H1 (cell line): ENCODE results near the gene TTC36. TPM values are rescaled to one million over a fixed set of nuclear protein-coding genes. Genes with fewer than 3 reads are reported as not detected.

ENCODE experiments used
- CTCF ChIA-PET: fragments of 300-600 bp; sonication (Branson Sonifier 250); formaldehyde crosslinking; loops from one replicate; lab custom pipeline; 2021; ENCODE audit not compliant: partially characterized antibody; lab: Charles Lee
- POLR2A ChIA-PET: fragments of 300-600 bp; sonication (Branson Sonifier 250); formaldehyde crosslinking; loops from one replicate; lab custom pipeline; 2021; ENCODE audit warnings: inconsistent platforms; ENCODE audit not compliant: partially characterized antibody; lab: Charles Lee
- DNase-seq, 2 experiments: peaks; one replicate each; pipeline versions ENCODE4 v3.0.0 to v3.0.0-alpha.2; 2010 to 2022; ENCODE audit warnings: low spot score in 2 of 2, low read depth in 1 of 2, mixed read lengths in 1 of 2
- FAIRE-seq: peaks from 2 replicates; lab custom pipeline; 2011; peaks lifted over from hg19 to GRCh38; lab: Jason Lieb, UNC
- H2AFZ ChIP-seq: 2 replicates; pipeline ENCODE4 v1.8.1; 2012; ENCODE audit warnings: low read length, inconsistent platforms
- H2AK5ac ChIP-seq: 2 replicates; pipeline ENCODE4 v1.6.1; 2013; ENCODE audit warnings: low read depth, low read length
- H2BK120ac ChIP-seq: replicated peaks from 2 replicates; pipeline ENCODE3; 2013; ENCODE audit warnings: low read depth, low read length, inconsistent platforms
- H2BK12ac ChIP-seq: 2 replicates; pipeline ENCODE4 v1.6.1; 2013; ENCODE audit warnings: low read depth, low read length
- H2BK15ac ChIP-seq: 2 replicates; pipeline ENCODE4 v1.6.1; 2013; ENCODE audit warnings: low read length
- H2BK20ac ChIP-seq: 2 replicates; pipeline ENCODE4 v1.6.1; 2013; ENCODE audit warnings: low read length
- H2BK5ac ChIP-seq: 2 replicates; pipeline ENCODE4 v1.6.1; 2013; ENCODE audit warnings: low read depth, low read length
- H3K14ac ChIP-seq: 2 replicates; pipeline ENCODE4 v1.6.1; 2013; ENCODE audit warnings: inconsistent platforms; ENCODE audit not compliant: insufficient read length
- H3K18ac ChIP-seq: 2 replicates; pipeline ENCODE4 v1.6.1; 2013; ENCODE audit warnings: low read length; ENCODE audit errors: extremely low read depth
- H3K23ac ChIP-seq: 2 replicates; pipeline ENCODE4 v1.6.1; 2013; ENCODE audit warnings: inconsistent platforms; ENCODE audit not compliant: insufficient read length
- H3K23me2 ChIP-seq: 2 replicates; pipeline ENCODE4 v1.6.1; 2013; ENCODE audit warnings: low read depth, low read length
- H3K27ac ChIP-seq: 2 replicates; pipeline ENCODE4 v1.6.1; 2011; ENCODE audit warnings: low read depth, low read length, inconsistent platforms
- H3K27me3 ChIP-seq, 4 experiments: replicated peaks in 1 of 4; 1 replicate in 1 of 4; 2 replicates in 3 of 4; pipeline versions ENCODE4 v1.6.1 to v1.8.1; 2011 to 2013; ENCODE audit warnings: low read length in 3 of 4, mild to moderate bottlenecking in 3 of 4, inconsistent platforms in 2 of 4, mixed read lengths in 2 of 4, moderate library complexity in 1 of 4; ENCODE audit not compliant: control insufficient read depth in 3 of 4, insufficient read depth in 3 of 4; ENCODE audit errors: extremely low read depth in 1 of 4
- H3K36me3 ChIP-seq, 4 experiments: 2 replicates each; pipeline versions ENCODE4 v1.6.1 to v1.8.1; 2011 to 2013; ENCODE audit warnings: mild to moderate bottlenecking in 4 of 4, low read length in 3 of 4, moderate library complexity in 2 of 4, control low read depth in 1 of 4, inconsistent platforms in 1 of 4; ENCODE audit not compliant: insufficient read depth in 4 of 4, control insufficient read depth in 2 of 4
- H3K4ac ChIP-seq: replicated peaks from 2 replicates; pipeline ENCODE3; 2013; ENCODE audit warnings: low read length, low read depth, mixed read lengths, inconsistent platforms; ENCODE audit not compliant: insufficient read length
- H3K4me1 ChIP-seq, 4 experiments: replicated peaks in 1 of 4; 1 replicate in 1 of 4; 2 replicates in 3 of 4; pipeline versions ENCODE4 v1.6.1 to v1.8.1; 2011 to 2013; ENCODE audit warnings: low read length in 3 of 4, inconsistent platforms in 2 of 4, mixed read lengths in 1 of 4; ENCODE audit not compliant: insufficient read depth in 4 of 4, control insufficient read depth in 3 of 4
- H3K4me2 ChIP-seq, 2 experiments: 2 replicates each; pipeline versions ENCODE4 v1.6.1 to v1.8.1; 2011 to 2013; ENCODE audit warnings: low read depth in 2 of 2, low read length in 2 of 2, control low read depth in 1 of 2, inconsistent platforms in 1 of 2, mild to moderate bottlenecking in 1 of 2; ENCODE audit not compliant: insufficient read depth in 1 of 2
- H3K4me3 ChIP-seq, 4 experiments: fragments of 200-600, 300-600 bp in 1 of 4; sonication (generic), shearing (Covaris generic), sonication (Bioruptor Twin) in 1 of 4; 2 replicates each; pipeline versions ENCODE4 v1.5.1 to v1.8.1; 2011 to 2016; ENCODE audit warnings: low read length in 4 of 4, low read depth in 3 of 4, control low read depth in 2 of 4, inconsistent platforms in 2 of 4, mild to moderate bottlenecking in 2 of 4, mixed read lengths in 1 of 4, moderate library complexity in 1 of 4; ENCODE audit not compliant: insufficient read depth in 2 of 4; ENCODE audit errors: extremely low read depth in 1 of 4
- H3K56ac ChIP-seq: replicated peaks from 2 replicates; pipeline ENCODE3; 2013; ENCODE audit warnings: low read depth, mild to moderate bottlenecking, mixed read lengths, low read length, inconsistent platforms; ENCODE audit not compliant: insufficient read length
- H3K79me1 ChIP-seq: 2 replicates; pipeline ENCODE4 v1.6.1; 2013; ENCODE audit warnings: low read depth, low read length, control low read depth
- H3K79me2 ChIP-seq, 2 experiments: 2 replicates each; pipeline versions ENCODE4 v1.6.1 to v1.8.1; 2012 to 2013; ENCODE audit warnings: low read length in 2 of 2, mild to moderate bottlenecking in 2 of 2, inconsistent platforms in 1 of 2; ENCODE audit not compliant: insufficient read depth in 2 of 2, control insufficient read depth in 1 of 2
- H3K9ac ChIP-seq, 4 experiments: replicated peaks in 1 of 4; 1 replicate in 1 of 4; 2 replicates in 3 of 4; pipeline versions ENCODE4 v1.6.1 to v1.8.1; 2011 to 2013; ENCODE audit warnings: low read depth in 3 of 4, low read length in 3 of 4, control low read depth in 2 of 4, mild to moderate bottlenecking in 2 of 4, moderate library complexity in 2 of 4, inconsistent platforms in 1 of 4; ENCODE audit errors: extremely low read depth in 1 of 4
- H3K9me3 ChIP-seq, 2 experiments: 2 replicates each; pipeline versions ENCODE4 v1.6.1 to v1.8.1; 2012 to 2013; ENCODE audit warnings: mild to moderate bottlenecking in 2 of 2, moderate library complexity in 2 of 2, control low read depth in 1 of 2, inconsistent platforms in 1 of 2, low read depth in 1 of 2, low read length in 1 of 2, mixed read lengths in 1 of 2; ENCODE audit not compliant: insufficient read depth in 2 of 2
- H4K20me1 ChIP-seq, 2 experiments: replicated peaks in 1 of 2; 2 replicates each; pipeline versions ENCODE3 to v1.8.1; 2011 to 2013; ENCODE audit warnings: inconsistent platforms in 2 of 2, low read length in 2 of 2, mild to moderate bottlenecking in 1 of 2; ENCODE audit not compliant: insufficient read depth in 2 of 2, control insufficient read depth in 1 of 2
- H4K5ac ChIP-seq: 2 replicates; pipeline ENCODE4 v1.6.1; 2013; ENCODE audit warnings: low read length, low read depth, mixed read lengths, inconsistent platforms; ENCODE audit not compliant: insufficient read length
- H4K8ac ChIP-seq: 2 replicates; pipeline ENCODE4 v1.8.0; 2013; ENCODE audit warnings: mild to moderate bottlenecking, moderate library complexity, low read length, inconsistent platforms; ENCODE audit not compliant: insufficient read depth; ENCODE audit errors: extremely low read depth
- H4K91ac ChIP-seq: replicated peaks from 2 replicates; pipeline ENCODE3; 2013; ENCODE audit warnings: low read length, mixed read lengths, inconsistent platforms; ENCODE audit not compliant: insufficient read length
- CEBPB ChIP-seq: IDR thresholded peaks from 2 replicates; pipeline ENCODE4 v1.6.1; 2012; ENCODE audit warnings: low read depth, low read length
- CTBP2 ChIP-seq: IDR thresholded peaks from 2 replicates; pipeline ENCODE4 v1.7.0; 2011; ENCODE audit warnings: borderline replicate concordance, mild to moderate bottlenecking, moderate library complexity, mixed read lengths, low read length; ENCODE audit not compliant: insufficient read depth, insufficient read length
- MAFK ChIP-seq: IDR thresholded peaks from 2 replicates; pipeline ENCODE4 v1.6.1; 2012; ENCODE audit warnings: low read depth, mild to moderate bottlenecking, improper control_type of control experiment, low read length
- NANOG ChIP-seq: IDR thresholded peaks from 2 replicates; pipeline ENCODE4 v1.6.1; 2011; ENCODE audit warnings: low read length, low read depth, mild to moderate bottlenecking, inconsistent platforms; ENCODE audit not compliant: insufficient read depth, poor library complexity, severe bottlenecking
- PHF8 ChIP-seq: fragments of 200-600 bp; sonication (generic); conservative IDR thresholded peaks from 2 replicates; pipeline ENCODE4 v1.7.1; 2012; ENCODE audit warnings: low read depth, mild to moderate bottlenecking, inconsistent platforms, low read length, moderate library complexity
- POU5F1 ChIP-seq: IDR thresholded peaks from 2 replicates; pipeline ENCODE4 v1.6.1; 2011; ENCODE audit warnings: low read depth, mild to moderate bottlenecking, low read length, moderate library complexity
- RBBP5 ChIP-seq: IDR thresholded peaks from 2 replicates; pipeline ENCODE4 v1.7.1; 2012; ENCODE audit warnings: low read depth, mild to moderate bottlenecking, inconsistent platforms, low read length, moderate library complexity, borderline replicate concordance
- RFX5 ChIP-seq: IDR thresholded peaks from 2 replicates; pipeline ENCODE4 v1.6.1; 2011; ENCODE audit warnings: low read depth, low read length, improper control_type of control experiment, borderline replicate concordance
- RNF2 ChIP-seq: fragments of 200-900, 300-1000 bp; sonication (generic); IDR thresholded peaks from 2 replicates; pipeline ENCODE4 v1.7.1; 2016; ENCODE audit warnings: borderline replicate concordance, low read depth, mild to moderate bottlenecking, antibody characterized with exemption, low read length; ENCODE audit not compliant: poor library complexity, severe bottlenecking; ENCODE audit errors: missing control alignments
- RXRA ChIP-seq: IDR thresholded peaks from 2 replicates; pipeline ENCODE4 v1.6.1; 2011; ENCODE audit warnings: low read depth, mild to moderate bottlenecking, low read length, moderate library complexity; ENCODE audit not compliant: insufficient read depth
- WGBS, 2 experiments: shearing (Covaris generic) in 1 of 2; methylation state at CpG; one replicate each; pipeline versions ENCODE4 v1.1.6 to v1.1.7; 2013 to 2015; ENCODE audit warnings: low lambda C conversion rate in 2 of 2, mixed read lengths in 2 of 2, inconsistent platforms in 1 of 2, low coverage in 1 of 2, missing lambda C conversion rate in 1 of 2; ENCODE audit not compliant: insufficient replicate concordance in 2 of 2, insufficient coverage in 1 of 2, insufficient read length in 1 of 2; ENCODE audit errors: extremely low coverage in 1 of 2, missing lambda C conversion rate in 1 of 2; 5-methylcytosine and 5-hydroxymethylcytosine counted together
- polyA plus RNA-seq, 7 experiments: library from polyadenylated mRNA; depleted of rRNA in 3 of 7; stranded (reverse) in 5 of 7; unstranded in 2 of 7; fragments of >200 nt in 5 of 7; fragments of 200-250 nt in 2 of 7; gene quantifications; 1 replicate in 5 of 7; 2 replicates in 1 of 7; 4 replicates in 1 of 7; pipeline versions ENCODE4 v1.2.1 to v1.2.3, GENCODE V29; 2011 to 2013; ENCODE audit warnings: missing spikeins in 2 of 7, mixed read lengths in 2 of 7
- total RNA-seq: library from RNA; stranded (reverse); fragmentation: NEBNext Ultra II Directional; extraction: Animal tissue kit (Norgen Biotek cat#: 25700); gene quantifications from 2 replicates; pipeline ENCODE4 v1.2.1, GENCODE V29; 2021

The TTC36 gene
- total and polyA plus RNA-seq, 2 of the 8 experiments (the other 6 are each of a cell fraction or from before 2014, with no cell fraction given), result not detected

DNA sequence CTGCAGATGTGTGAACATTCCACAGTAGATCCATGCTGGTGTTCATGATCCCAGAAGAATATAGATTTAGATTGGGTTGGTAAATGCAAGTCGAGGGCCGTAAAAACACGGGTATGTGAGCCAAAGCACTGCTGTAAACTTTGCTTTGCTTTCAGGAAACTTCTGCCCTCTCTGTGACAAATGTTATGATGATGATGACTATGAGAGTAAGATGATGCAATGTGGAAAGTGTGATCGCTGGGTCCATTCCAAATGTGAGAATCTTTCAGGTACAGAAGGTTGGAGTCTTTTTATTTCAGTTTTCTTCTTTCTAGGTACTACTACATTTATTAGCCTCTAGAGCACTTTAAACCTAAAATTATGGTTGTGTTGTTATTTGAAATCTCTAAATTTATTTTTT lies 36.2 kb upstream of the TTC36 start:
- H3K18ac ChIP-seq, result no peak overlapping the region
- H3K56ac ChIP-seq, result no peak overlapping the region
- H3K23me2 ChIP-seq, result no peaks in the 10 kb centered on the region
- FAIRE-seq (no peak), DNase-seq (no peak)
- no peak overlapping the region for H3K14ac ChIP-seq
- H4K5ac ChIP-seq, result no peak overlapping the region
- H3K4ac ChIP-seq, result no peak overlapping the region
- TF ChIP-seq CTBP2 (no peak), RFX5 (no peak), RXRA (no peak), POU5F1 (no peak), RBBP5 (no peak), RNF2 (no peak), NANOG (no peak), MAFK (no peak), CEBPB (no peak), PHF8 (no peak)
- peaks cover under 1 to 2% of the 10 kb centered on the region in 2 experiments for H4K20me1 ChIP-seq
- no peak overlapping the region for H3K9ac ChIP-seq
- H2AK5ac ChIP-seq, result no peak overlapping the region
- H3K79me1 ChIP-seq, result no peaks in the 10 kb centered on the region
- H3K4me3 ChIP-seq, result no peak overlapping the region
- H2AFZ ChIP-seq, result no peak overlapping the region
- no peak overlapping the region for H2BK20ac ChIP-seq
- H2BK5ac ChIP-seq, result no peak overlapping the region
- H3K27ac ChIP-seq, result no peak overlapping the region
- no peak overlapping the region for H3K23ac ChIP-seq
- WGBS, 2 experiments, result 88% methylated on average over 4 of the region's 4 CpGs; no CpG with 5 or more reads in 1 of the 2 experiments
- ChIA-PET CTCF (interaction anchor here (1.5 kb wide), 1 partner anchor 9 kb away, joined by 4 read pairs; no protein-coding TSS in a partner anchor), POLR2A (no interaction called here)
- no peak overlapping the region for H2BK12ac ChIP-seq
- no peaks in the 10 kb centered on the region for H3K4me1 ChIP-seq
- H4K8ac ChIP-seq, result no peak overlapping the region
- no peaks in the 10 kb centered on the region for H3K9me3 ChIP-seq
- no peaks in the 10 kb centered on the region for H3K27me3 ChIP-seq
- no peak overlapping the region for H3K4me2 ChIP-seq
- no peak overlapping the region for H2BK120ac ChIP-seq
- no peak overlapping the region for H4K91ac ChIP-seq
- H3K79me2 ChIP-seq, result no peaks in the 10 kb centered on the region
- no peak overlapping the region for H2BK15ac ChIP-seq
- H3K36me3 ChIP-seq, result peaks cover 15 to 80% (median 63%) of the 10 kb centered on the region in 4 experiments
